NCI-H1694 (cell line): ENCODE data around the gene GSG1L.
"Not testable (repeated sequence)": the region's sequence is repeated elsewhere in the genome, so short reads cannot be mapped to it uniquely, and the experiment has no call there.

Source experiments
- DNase-seq: peaks from one replicate; lab custom pipeline; 2025; lab: John Stamatoyannopoulos, UW

Gene GSG1L

GRCh38 chr16:27980919-27981700 lies 82.4 kb downstream of the GSG1L start:
- peak; percentile 82 for DNase-seq

- DNase-seq, result peak; percentile 79
These were observed 83.3 kb downstream of the GSG1L start for GRCh38 chr16:27980076-27980775.

GRCh38 chr16:27979668-27980067 lies 83.8 kb downstream of the GSG1L start:
- DNase-seq, result not testable (repeated sequence)

GRCh38 chr16:27978876-27979275 lies 84.6 kb downstream of the GSG1L start:
- DNase-seq, result no peak

GRCh38 chr16:27977966-27978365 lies 85.5 kb downstream of the GSG1L start:
- no peak for DNase-seq

- DNase-seq, result no peak
These were observed 86.5 kb downstream of the GSG1L start for GRCh38 chr16:27976990-27977389.

- DNase-seq, result no peak
These were observed 88.5 kb downstream of the GSG1L start for GRCh38 chr16:27974896-27975540.

- no peak for DNase-seq
These were observed 89.8 kb downstream of the GSG1L start for GRCh38 chr16:27973678-27974077.

GRCh38 chr16:27972500-27972899 lies 91.0 kb downstream of the GSG1L start:
- DNase-seq, result peak; percentile 39

GRCh38 chr16:27969574-27969973 lies 93.9 kb downstream of the GSG1L start:
- DNase-seq, result no peak

- no peak for DNase-seq
These were observed 96.3 kb downstream of the GSG1L start for GRCh38 chr16:27967169-27967568.

- DNase-seq, result no peak
These were observed 96.8 kb downstream of the GSG1L start for GRCh38 chr16:27966756-27967155.

- DNase-seq, result no peak
These were observed 97.7 kb downstream of the GSG1L start for GRCh38 chr16:27965801-27966200.

- no peak for DNase-seq
These were observed 100.0 kb downstream of the GSG1L start for GRCh38 chr16:27963471-27963965.

- DNase-seq, result no peak
These were observed 101.3 kb downstream of the GSG1L start for GRCh38 chr16:27962197-27962596.

- DNase-seq, result no peak
These were observed 102.3 kb downstream of the GSG1L start for GRCh38 chr16:27961296-27961620.

- DNase-seq, result no peak
These were observed 102.8 kb downstream of the GSG1L start for GRCh38 chr16:27960619-27961295.

GRCh38 chr16:27959914-27960313 lies 103.6 kb downstream of the GSG1L start:
- DNase-seq, result no peak

GRCh38 chr16:27954191-27954590 lies 109.3 kb downstream of the GSG1L start:
- DNase-seq, result no peak

- no peak for DNase-seq
These were observed 110.7 kb downstream of the GSG1L start for GRCh38 chr16:27952811-27953210.

GRCh38 chr16:27951489-27952120 lies 111.9 kb downstream of the GSG1L start:
- DNase-seq, result no peak
